C4-2B (cell line): ENCODE data around the gene RIN3.

Source experiments
- H3K27ac ChIP-seq: fragments of 450-650 bp; 2 replicates; pipeline ENCODE4 v1.5.1; 2017
- ZFX ChIP-seq: fragments of 450-650 bp; IDR thresholded peaks from 2 replicates; pipeline ENCODE4 v1.6.1; 2017
- TF ChIP-seq, protein P1 (sequence below): fragments of 450-650 bp; conservative IDR thresholded peaks from 2 replicates; pipeline ENCODE4 v1.5.1; 2017; ENCODE audit warnings: mild to moderate bottlenecking

RIN3 gene

DNA sequence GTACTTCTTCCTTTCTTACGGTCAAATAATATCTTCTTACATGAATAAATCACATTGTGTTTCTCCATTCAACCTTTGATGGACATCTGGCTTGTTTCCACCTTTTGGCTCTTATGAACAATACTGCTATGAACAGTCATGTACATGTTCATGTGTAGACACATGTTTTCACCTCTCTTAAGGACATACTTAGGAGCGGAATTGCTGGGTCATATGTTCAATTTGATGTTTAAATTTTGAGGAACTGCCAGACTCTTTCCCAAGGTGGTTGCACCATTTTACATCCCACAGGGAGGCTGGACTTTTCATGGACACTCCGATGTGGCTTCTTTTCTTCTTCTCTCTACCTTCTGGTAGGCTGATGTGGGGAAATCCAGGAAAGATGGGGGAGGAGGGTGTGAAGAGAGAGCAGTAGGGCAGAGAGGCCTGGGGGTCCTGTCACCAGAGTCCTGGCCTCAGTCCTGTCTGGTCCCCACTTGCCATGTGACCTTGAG lies 218.1 kb downstream of the RIN3 start:
- no peak overlapping the region for H3K27ac ChIP-seq
- no peak for TF ChIP-seq ZFX
- TF ChIP-seq, protein P1, sequence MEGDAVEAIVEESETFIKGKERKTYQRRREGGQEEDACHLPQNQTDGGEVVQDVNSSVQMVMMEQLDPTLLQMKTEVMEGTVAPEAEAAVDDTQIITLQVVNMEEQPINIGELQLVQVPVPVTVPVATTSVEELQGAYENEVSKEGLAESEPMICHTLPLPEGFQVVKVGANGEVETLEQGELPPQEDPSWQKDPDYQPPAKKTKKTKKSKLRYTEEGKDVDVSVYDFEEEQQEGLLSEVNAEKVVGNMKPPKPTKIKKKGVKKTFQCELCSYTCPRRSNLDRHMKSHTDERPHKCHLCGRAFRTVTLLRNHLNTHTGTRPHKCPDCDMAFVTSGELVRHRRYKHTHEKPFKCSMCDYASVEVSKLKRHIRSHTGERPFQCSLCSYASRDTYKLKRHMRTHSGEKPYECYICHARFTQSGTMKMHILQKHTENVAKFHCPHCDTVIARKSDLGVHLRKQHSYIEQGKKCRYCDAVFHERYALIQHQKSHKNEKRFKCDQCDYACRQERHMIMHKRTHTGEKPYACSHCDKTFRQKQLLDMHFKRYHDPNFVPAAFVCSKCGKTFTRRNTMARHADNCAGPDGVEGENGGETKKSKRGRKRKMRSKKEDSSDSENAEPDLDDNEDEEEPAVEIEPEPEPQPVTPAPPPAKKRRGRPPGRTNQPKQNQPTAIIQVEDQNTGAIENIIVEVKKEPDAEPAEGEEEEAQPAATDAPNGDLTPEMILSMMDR, result no peak

- no peak overlapping the region for H3K27ac ChIP-seq
- TF ChIP-seq ZFX, result no peak
- TF ChIP-seq, protein P1, result no peak
Measured at GRCh38 chr14:92733007-92733406, 219.4 kb downstream of the RIN3 start.

GRCh38 chr14:92734618-92735017 lies 221.0 kb downstream of the RIN3 start:
- TF ChIP-seq, protein P1, result no peak
- no peak for TF ChIP-seq ZFX
- no peak overlapping the region for H3K27ac ChIP-seq

DNA sequence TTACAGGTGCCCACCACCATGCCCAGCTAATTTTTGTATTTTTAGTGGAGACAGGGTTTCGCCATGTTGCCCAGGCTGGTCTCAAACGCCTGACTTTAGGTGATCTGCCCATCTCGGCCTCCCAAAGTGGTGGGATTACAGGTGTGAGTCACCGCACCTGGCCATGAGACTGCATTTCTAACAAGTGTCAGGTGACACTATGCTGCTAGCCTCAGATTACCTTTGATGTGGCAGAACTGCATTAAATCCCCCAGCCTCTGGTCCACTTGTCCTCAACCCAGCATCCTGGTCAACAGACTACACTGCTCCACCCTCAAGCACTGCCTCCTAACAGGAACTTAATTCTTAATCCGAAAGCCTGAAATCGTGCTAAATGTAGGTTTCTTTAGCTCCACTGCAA lies 221.8 kb downstream of the RIN3 start:
- TF ChIP-seq, protein P1, result no peak
- no peak for TF ChIP-seq ZFX
- no peak overlapping the region for H3K27ac ChIP-seq

- TF ChIP-seq, protein P1, result no peak
- TF ChIP-seq ZFX, result no peak
- H3K27ac ChIP-seq, result no peak overlapping the region
Measured at GRCh38 chr14:92737206-92737605, 223.6 kb downstream of the RIN3 start.

DNA sequence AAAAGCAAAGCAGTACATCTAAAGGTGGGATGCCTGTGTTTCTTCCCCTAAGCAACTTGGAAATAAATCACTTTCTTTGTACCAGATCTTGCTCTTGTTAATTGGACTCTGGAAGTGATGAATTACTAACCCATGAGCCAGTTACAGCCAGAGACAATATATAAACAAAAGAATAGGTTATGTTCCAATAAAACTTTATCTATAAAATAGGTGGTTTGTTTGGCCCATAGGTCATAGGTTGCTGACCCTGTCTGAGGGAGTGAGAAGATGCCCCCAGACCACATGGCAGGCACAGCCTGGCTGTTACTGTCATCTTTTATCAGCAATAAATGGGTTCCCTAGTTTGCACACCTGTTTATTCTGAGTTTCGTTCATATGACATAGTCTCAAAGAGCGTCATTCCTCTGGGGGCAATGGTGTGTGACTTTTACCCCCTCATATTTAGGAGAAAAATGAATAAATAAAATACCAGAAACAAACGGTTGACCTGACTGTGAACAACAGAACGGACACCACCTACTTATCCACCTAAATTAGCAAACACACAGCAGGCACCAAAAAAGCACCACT lies 224.1 kb downstream of the RIN3 start:
- H3K27ac ChIP-seq, result no peak overlapping the region
- TF ChIP-seq ZFX, result no peak
- TF ChIP-seq, protein P1, result no peak
